8988T (cell line): ENCODE data around the gene GPBP1L1.
"Not testable (repeated sequence)": the region's sequence is repeated elsewhere in the genome, so short reads cannot be mapped to it uniquely, and the experiment has no call there.

Experiments
- DNase-seq: peaks from one replicate; pipeline ENCODE4 v3.0.0; 2011

Gene GPBP1L1

GRCh38 chr1:45686288-45687013 lies at the start of gene GPBP1L1:
GPBP1L1 (minus strand) TSS chr1:45686533; CDS start chr1:45659087, 27,446 bp downstream.
- peak; percentile 76 for DNase-seq

- no peak for DNase-seq
Observed at GRCh38 chr1:45730780-45731319, 44.5 kb upstream of the GPBP1L1 start.

- no peak for DNase-seq
Observed at GRCh38 chr1:45730075-45730779, 43.9 kb upstream of the GPBP1L1 start.

- not testable (repeated sequence) for DNase-seq
Observed at GRCh38 chr1:45726007-45726406, 39.7 kb upstream of the GPBP1L1 start.

GRCh38 chr1:45723248-45723930 lies 37.1 kb upstream of the GPBP1L1 start:
- no peak for DNase-seq

GRCh38 chr1:45722809-45723208 lies 36.5 kb upstream of the GPBP1L1 start:
- no peak for DNase-seq

- DNase-seq = no peak
Observed at GRCh38 chr1:45721207-45721606, 34.9 kb upstream of the GPBP1L1 start.

GRCh38 chr1:45718289-45718688 lies 32.0 kb upstream of the GPBP1L1 start:
- no peak for DNase-seq

- DNase-seq = not testable (repeated sequence)
Observed at GRCh38 chr1:45717386-45717785, 31.1 kb upstream of the GPBP1L1 start.

GRCh38 chr1:45716700-45717099 lies 30.4 kb upstream of the GPBP1L1 start:
- no peak for DNase-seq

- DNase-seq = no peak
Observed at GRCh38 chr1:45713711-45714110, 27.4 kb upstream of the GPBP1L1 start.

- no peak for DNase-seq
Observed at GRCh38 chr1:45704637-45705036, 18.3 kb upstream of the GPBP1L1 start.

- no peak for DNase-seq
Observed at GRCh38 chr1:45694823-45695222, 8.5 kb upstream of the GPBP1L1 start.

- not testable (repeated sequence) for DNase-seq
Observed at GRCh38 chr1:45693811-45694210, 7.5 kb upstream of the GPBP1L1 start.

GRCh38 chr1:45687754-45688740 lies 1.7 kb upstream of the GPBP1L1 start, which contains the start of gene TMEM69:
TMEM69 (plus strand) TSS chr1:45688181; CDS start chr1:45691069, 2,888 bp downstream.
- peak; percentile 25 for DNase-seq

- peak; percentile 53 for DNase-seq
Observed at GRCh38 chr1:45687014-45687753, 851 bp upstream of the GPBP1L1 start.

GRCh38 chr1:45686015-45686287 lies 382 bp downstream of the GPBP1L1 start:
- DNase-seq = no peak

GRCh38 chr1:45685308-45686014 lies 872 bp downstream of the GPBP1L1 start:
- DNase-seq = no peak

- DNase-seq = no peak
Observed at GRCh38 chr1:45684402-45684801, 1.9 kb downstream of the GPBP1L1 start.

GRCh38 chr1:45682942-45683341 lies 3.4 kb downstream of the GPBP1L1 start:
- no peak for DNase-seq

GRCh38 chr1:45679123-45679522 lies 7.2 kb downstream of the GPBP1L1 start:
- DNase-seq = no peak
